CD4-positive, alpha-beta memory T cell (primary cell): ENCODE data around the gene SLC25A43. TPM values are rescaled to one million over a fixed set of nuclear protein-coding genes. Genes with fewer than 3 reads are reported as not detected.
"Not testable (repeated sequence)": the region's sequence is repeated elsewhere in the genome, so short reads cannot be mapped to it uniquely, and the experiment has no call there.

Experiments used
- CTCF ChIA-PET: fragments of 350-600 bp; sonication (Branson Sonifier 250); formaldehyde crosslinking; loops from one replicate; lab custom pipeline; 2021; ENCODE audit warnings: inconsistent platforms; ENCODE audit not compliant: partially characterized antibody; lab: Charles Lee
- POLR2A ChIA-PET: fragments of 350-600 bp; sonication (Branson Sonifier 250); formaldehyde crosslinking; loops from one replicate; lab custom pipeline; 2021; ENCODE audit not compliant: partially characterized antibody; lab: Charles Lee
- DNase-seq, 5 donors: peaks; one replicate each; pipeline versions ENCODE4 v3.0.0 to v3.0.0-alpha.2; 2020 to 2022; ENCODE audit warnings: mixed read lengths in 1 of 5
- H3K27ac ChIP-seq: one replicate; pipeline ENCODE4 v1.7.0; 2013; ENCODE audit warnings: low read depth, low read length
- H3K27me3 ChIP-seq: 2 replicates; pipeline ENCODE4 v1.7.0; 2013; ENCODE audit warnings: mild to moderate bottlenecking, low read length, moderate library complexity; ENCODE audit not compliant: insufficient read depth
- H3K36me3 ChIP-seq: 2 replicates; pipeline ENCODE4 v1.7.0; 2013; ENCODE audit warnings: mild to moderate bottlenecking, low read length, moderate library complexity; ENCODE audit not compliant: insufficient read depth
- H3K4me1 ChIP-seq: 2 replicates; pipeline ENCODE4 v1.7.0; 2013; ENCODE audit warnings: mild to moderate bottlenecking, low read length, moderate library complexity; ENCODE audit not compliant: insufficient read depth
- H3K4me3 ChIP-seq, 2 donors: one replicate each; pipeline ENCODE4 v1.7.0; 2013; ENCODE audit warnings: low read length in 2 of 2, mild to moderate bottlenecking in 1 of 2
- H3K9me3 ChIP-seq, 2 donors: one replicate each; pipeline ENCODE4 v1.7.0; 2013; ENCODE audit warnings: low read length in 2 of 2, control low read depth in 1 of 2; ENCODE audit not compliant: control insufficient read depth in 1 of 2
- H3K27ac Mint-ChIP-seq, 7 donors: one replicate each; pipeline ENCODE4 v1.8.0; 2020 to 2021; ENCODE audit warnings: mixed read lengths in 7 of 7, mild to moderate bottlenecking in 6 of 7, inconsistent platforms in 3 of 7, moderate library complexity in 3 of 7
- H3K27me3 Mint-ChIP-seq, 2 donors: one replicate each; pipeline ENCODE4 v1.8.0; 2020 to 2021; ENCODE audit warnings: mixed read lengths in 2 of 2
- H3K36me3 Mint-ChIP-seq, 2 donors: one replicate each; pipeline ENCODE4 v1.8.0; 2020 to 2021; ENCODE audit warnings: mixed read lengths in 2 of 2, inconsistent platforms in 1 of 2, mild to moderate bottlenecking in 1 of 2
- H3K4me1 Mint-ChIP-seq, 4 donors: one replicate each; pipeline ENCODE4 v1.8.0; 2020 to 2021; ENCODE audit warnings: mixed read lengths in 4 of 4, mild to moderate bottlenecking in 1 of 4
- H3K4me3 Mint-ChIP-seq, 8 donors: one replicate each; pipeline ENCODE4 v1.8.0; 2020 to 2021; ENCODE audit warnings: mixed read lengths in 8 of 8, mild to moderate bottlenecking in 7 of 8, moderate library complexity in 6 of 8, inconsistent platforms in 3 of 8
- H3K9me3 Mint-ChIP-seq, 8 donors: one replicate each; pipeline ENCODE4 v1.8.0; 2020 to 2021; ENCODE audit warnings: mixed read lengths in 8 of 8, mild to moderate bottlenecking in 5 of 8, inconsistent platforms in 3 of 8, moderate library complexity in 1 of 8
- intact Hi-C: fragments of 100-400 bp; cut with micrococcal nuclease; formaldehyde crosslinking; loops from one replicate; pipeline ENCODE4 v1.15.1; 2023
- polyA plus RNA-seq, 2 donors: library from polyadenylated mRNA; unstranded; fragments of 300-500 nt; fragmentation: Illumina TruSeq; gene quantifications; one replicate each; pipeline ENCODE4 v1.2.3, GENCODE V29; 2021
- total RNA-seq, 2 experiments: library from RNA; stranded (reverse); gene quantifications; one replicate each; pipeline ENCODE4 v1.2.3, GENCODE V29; 2021

The SLC25A43 gene
- total and polyA plus RNA-seq, 4 experiments from 2014 or later = 4.1 to 7.0 (median 5.6) TPM

DNA sequence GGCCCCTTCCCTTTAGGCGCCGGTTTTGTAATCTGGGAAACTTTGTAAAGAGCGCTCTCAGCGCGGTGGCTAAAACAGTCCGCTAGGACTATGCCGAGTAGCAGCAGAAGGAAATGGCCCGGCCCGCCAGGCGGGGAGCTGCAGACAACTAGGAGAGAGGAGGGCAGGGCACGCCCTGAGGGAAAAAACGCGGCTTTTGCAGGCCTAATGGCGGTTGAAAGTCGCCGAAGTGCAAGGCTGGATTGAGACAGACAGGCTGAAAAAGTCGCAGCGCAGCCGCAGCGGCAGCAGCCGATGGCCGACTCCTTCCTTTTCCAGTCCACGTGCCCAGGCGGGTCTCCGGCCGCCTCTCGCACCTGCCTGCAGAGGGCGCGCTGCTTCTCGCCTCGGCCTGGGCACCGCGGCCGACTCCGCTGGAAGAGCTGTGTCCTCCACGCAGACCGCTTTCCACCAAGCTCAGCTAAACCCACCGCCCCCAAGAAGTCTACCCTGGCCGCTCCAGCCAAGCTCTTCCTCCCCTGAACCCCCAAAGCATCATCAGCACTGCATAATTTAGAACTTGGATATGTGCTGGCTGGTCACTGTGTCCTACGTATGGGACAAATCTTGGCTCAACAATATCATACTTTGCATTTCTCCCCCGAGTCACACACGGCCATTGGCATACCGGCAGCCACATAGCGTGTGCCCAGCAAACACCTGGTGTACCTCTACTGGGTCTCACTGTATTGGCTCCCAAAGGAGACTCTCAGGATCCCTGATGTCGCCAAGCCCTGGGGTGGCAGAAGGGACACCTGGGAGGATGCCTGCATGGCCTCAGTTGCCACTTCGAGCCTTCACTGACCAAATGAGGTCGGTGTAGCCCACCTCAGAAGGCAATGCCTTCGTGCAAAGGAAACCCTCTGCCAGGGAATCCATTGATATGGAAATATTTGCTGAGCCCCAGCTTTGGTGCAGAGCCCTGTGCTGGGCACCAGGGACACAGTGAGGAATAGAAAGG lies 83.6 kb downstream of the SLC25A43 start:
- Mint-ChIP-seq H3K4me3 (peak overlapping the region; percentile 78 to 87 (median 84)), H3K9me3 (no peaks in the 10 kb centered on the region), H3K27me3 (no peaks in the 10 kb centered on the region), H3K4me1 (peaks cover 1 to 10% (median 7%) of the 10 kb centered on the region in 4 donors), H3K27ac (peak overlapping the region; percentile 30 to 84 (median 83)), H3K36me3 (no peaks in the 10 kb centered on the region)
- Histone ChIP-seq H3K27ac (peak overlapping the region; percentile 12), H3K27me3 (no peaks in the 10 kb centered on the region), H3K9me3 (no peaks in the 10 kb centered on the region), H3K4me3 (peak overlapping the region; percentile 12 to 43), H3K36me3 (no peaks in the 10 kb centered on the region), H3K4me1 (peaks cover 5% of the 10 kb centered on the region)
- intact Hi-C loops = loop anchor here (1.0 kb wide), 1 partner anchor 13 kb away; no protein-coding TSS in a partner anchor
- ChIA-PET CTCF (interaction anchor here (0.7 to 7.5 kb wide), 17 partner anchors 9 to 447 kb away, joined by 3 to 56 read pairs (median 4); partner anchors contain the start of genes RPL39, SLC25A5, SOWAHD and UBE2A), POLR2A (interaction anchor here (0.6 to 4.1 kb wide), 3 partner anchors 14 to 389 kb away, joined by 3 to 23 read pairs (median 3); partner anchors contain the start of genes NDUFA1, RNF113A and SLC25A5)
- DNase-seq = peak; percentile 52 to 64 (median 60)

DNA sequence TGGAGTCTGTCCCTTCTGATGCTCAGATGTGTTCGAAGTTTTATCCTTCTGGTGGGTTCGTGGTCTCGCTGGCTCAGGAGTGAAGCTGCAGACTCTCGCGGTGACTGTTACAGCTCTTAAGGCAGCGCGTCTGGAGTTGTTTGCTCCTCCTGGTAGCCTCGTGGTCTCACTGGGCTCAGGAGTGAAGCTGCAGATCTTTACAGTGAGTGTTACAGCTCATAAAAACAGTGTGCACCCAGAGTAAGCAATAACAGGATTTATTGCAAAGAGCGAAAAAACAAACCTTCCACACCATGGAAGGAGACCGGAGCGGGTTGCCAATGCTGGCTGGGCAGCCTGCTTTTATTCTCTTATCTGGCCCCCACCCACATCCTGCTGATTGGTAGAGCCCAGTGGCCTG lies 87.6 kb downstream of the SLC25A43 start:
- H3K9me3 Mint-ChIP-seq = no peaks in the 10 kb centered on the region
- no peak overlapping the region for H3K4me3 Mint-ChIP-seq
- peaks cover 1 to 10% (median 7%) of the 10 kb centered on the region in 4 donors for H3K4me1 Mint-ChIP-seq
- Histone ChIP-seq H3K27ac (no peak overlapping the region), H3K4me3 (no peak overlapping the region), H3K27me3 (no peaks in the 10 kb centered on the region), H3K36me3 (no peaks in the 10 kb centered on the region), H3K9me3 (no peaks in the 10 kb centered on the region), H3K4me1 (peaks cover 5% of the 10 kb centered on the region)
- peak overlapping the region in 2 of 7 donors; percentile 52 to 55 for H3K27ac Mint-ChIP-seq
- H3K36me3 Mint-ChIP-seq = no peaks in the 10 kb centered on the region
- DNase-seq = no peak
- ChIA-PET POLR2A (no interaction called here), CTCF (interaction anchor here (1.1 to 7.5 kb wide), 2 partner anchors 9 to 17 kb away, joined by 3 to 56 read pairs; no protein-coding TSS in a partner anchor)
- no peaks in the 10 kb centered on the region for H3K27me3 Mint-ChIP-seq
- intact Hi-C loops = no loop called here

DNA sequence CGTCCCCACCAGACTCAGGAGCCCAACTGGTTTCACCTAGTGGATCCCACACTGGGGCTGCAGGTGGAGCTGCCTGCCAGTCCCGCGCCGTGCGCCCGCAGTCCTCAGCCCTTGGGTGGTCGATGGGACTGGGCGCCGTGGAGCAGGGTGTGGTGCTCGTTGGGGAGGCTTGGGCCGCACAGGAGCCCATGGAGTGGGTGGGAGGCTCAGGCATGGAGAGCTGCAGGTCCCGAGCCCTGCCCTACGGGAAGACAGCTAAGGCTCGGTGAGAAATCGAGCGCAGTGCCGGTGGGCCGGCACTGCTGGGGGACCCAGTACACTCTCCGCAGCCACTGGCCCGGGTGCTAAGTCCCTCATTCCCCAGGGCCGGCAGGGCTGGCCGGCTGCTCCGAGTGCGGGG lies 88.6 kb downstream of the SLC25A43 start:
- not testable (repeated sequence) for H3K4me1 Mint-ChIP-seq, H3K36me3 ChIP-seq

DNA sequence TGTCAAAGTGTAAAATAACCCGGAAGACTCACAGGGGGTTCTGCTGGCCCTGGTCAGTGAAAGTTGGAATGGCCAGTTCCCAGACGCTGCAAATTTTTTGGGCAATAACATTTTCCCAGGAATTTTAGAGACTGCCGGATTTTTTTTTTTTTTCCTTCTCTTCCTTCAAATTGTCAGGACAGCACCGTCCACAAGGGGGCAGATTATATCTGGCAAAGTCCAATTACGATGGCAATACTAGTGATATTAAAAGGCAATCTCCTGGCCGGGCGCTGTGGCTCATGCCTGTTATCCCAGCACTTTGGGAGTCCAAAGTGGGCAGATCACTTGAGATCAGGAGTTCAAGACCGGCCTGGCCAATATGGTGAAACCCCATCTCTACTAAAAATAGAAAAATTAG lies 89.6 kb downstream of the SLC25A43 start:
- no peaks in the 10 kb centered on the region for H3K36me3 Mint-ChIP-seq
- H3K4me3 Mint-ChIP-seq = no peak overlapping the region
- POLR2A ChIA-PET = interaction anchor here (1.0 kb wide), 1 partner anchor 21 kb away, joined by 3 read pairs; the partner anchor contains the start of gene SLC25A5
- H3K9me3 Mint-ChIP-seq = no peaks in the 10 kb centered on the region
- DNase-seq = peak in 4 of 5 donors; percentile 33 to 46 (median 38)
- H3K9me3 ChIP-seq = no peaks in the 10 kb centered on the region
- no peaks in the 10 kb centered on the region for H3K4me1 Mint-ChIP-seq
- no peaks in the 10 kb centered on the region for H3K36me3 ChIP-seq
- CTCF ChIA-PET = interaction anchor here (1.0 to 2.6 kb wide), 7 partner anchors 11 to 241 kb away, joined by 3 to 11 read pairs (median 3); partner anchors contain the start of gene SLC25A5
- H3K4me1 ChIP-seq = no peaks in the 10 kb centered on the region
- H3K27me3 ChIP-seq = no peaks in the 10 kb centered on the region
- no peak overlapping the region for H3K4me3 ChIP-seq
- intact Hi-C loops = no loop called here
- no peaks in the 10 kb centered on the region for H3K27me3 Mint-ChIP-seq
- peak overlapping the region in 2 of 7 donors; percentile 22 to 43 for H3K27ac Mint-ChIP-seq
- no peak overlapping the region for H3K27ac ChIP-seq

More for the DNA sequence above, 88.6 kb downstream of the SLC25A43 start:
- H3K36me3 Mint-ChIP-seq, H3K9me3 ChIP-seq, H3K4me1 ChIP-seq, H3K27me3 Mint-ChIP-seq, H3K4me3 ChIP-seq, H3K27ac Mint-ChIP-seq, H3K9me3 Mint-ChIP-seq, DNase-seq, H3K27me3 ChIP-seq, H3K4me3 Mint-ChIP-seq, intact Hi-C loops, H3K27ac ChIP-seq: not testable (repeated sequence)
- CTCF ChIA-PET = interaction anchor here (1.1 to 7.5 kb wide), 5 partner anchors 8 to 28 kb away, joined by 3 to 56 read pairs (median 4); no protein-coding TSS in a partner anchor
- POLR2A ChIA-PET = interaction anchor here (1.0 kb wide), 1 partner anchor 20 kb away, joined by 3 read pairs; the partner anchor contains the start of gene SLC25A5

DNA sequence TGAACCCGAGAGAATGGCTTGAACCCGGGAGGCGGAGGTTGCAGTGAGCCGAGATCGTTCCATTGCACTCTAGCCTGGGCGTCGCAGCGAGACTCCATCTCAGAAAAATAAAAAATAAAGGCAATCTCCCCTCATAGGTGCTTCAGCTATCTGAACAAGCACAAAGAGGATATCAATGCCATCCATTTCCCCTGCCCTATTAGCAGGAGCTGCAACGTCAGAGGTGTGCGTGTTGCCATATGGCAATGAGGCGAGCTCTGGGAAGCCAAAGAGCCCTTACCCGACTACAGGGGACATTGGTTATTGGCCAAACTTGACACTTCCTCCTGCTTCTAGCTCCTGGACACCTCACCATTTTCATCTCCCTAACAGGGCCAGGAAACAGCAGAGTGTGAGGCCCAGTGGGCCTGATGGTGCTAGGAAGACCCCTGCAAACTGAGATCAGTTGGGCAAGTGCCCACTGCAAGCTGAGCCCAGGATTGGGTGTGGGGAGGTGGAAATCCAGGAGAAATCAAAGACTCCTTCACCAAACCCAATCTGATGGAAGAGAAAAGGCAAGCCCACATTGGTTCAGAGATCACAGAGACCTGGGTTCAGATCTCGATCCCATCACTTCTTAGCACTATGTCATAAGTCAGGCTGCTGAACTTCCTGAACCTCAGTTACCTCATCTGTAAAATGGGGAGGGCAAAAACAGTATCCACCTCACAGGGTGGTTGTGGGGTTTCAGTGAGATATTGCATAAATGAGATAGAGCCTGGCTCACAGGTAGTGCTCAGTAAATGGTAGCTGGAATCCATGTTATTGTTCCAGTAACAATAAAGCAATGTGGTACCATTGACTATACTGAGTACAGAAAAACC lies 90.3 kb downstream of the SLC25A43 start:
- Mint-ChIP-seq H3K27me3 (no peaks in the 10 kb centered on the region), H3K27ac (peak overlapping the region in 1 of 7 donors; percentile 64), H3K4me3 (no peak overlapping the region), H3K4me1 (no peaks in the 10 kb centered on the region), H3K9me3 (no peaks in the 10 kb centered on the region), H3K36me3 (no peaks in the 10 kb centered on the region)
- no peaks in the 10 kb centered on the region for H3K4me1 ChIP-seq
- no peaks in the 10 kb centered on the region for H3K27me3 ChIP-seq
- H3K9me3 ChIP-seq = no peaks in the 10 kb centered on the region
- DNase-seq = no peak
- no peak overlapping the region for H3K27ac ChIP-seq
- CTCF ChIA-PET = interaction anchor here (0.7 to 2.6 kb wide), 10 partner anchors 10 to 240 kb away, joined by 3 to 12 read pairs (median 3); partner anchors contain the start of gene SLC25A5
- H3K4me3 ChIP-seq = no peak overlapping the region
- H3K36me3 ChIP-seq = no peaks in the 10 kb centered on the region
- POLR2A ChIA-PET = interaction anchor here (1.1 kb wide), 1 partner anchor 20 kb away, joined by 5 read pairs; no protein-coding TSS in a partner anchor
- intact Hi-C loops = no loop called here

DNA sequence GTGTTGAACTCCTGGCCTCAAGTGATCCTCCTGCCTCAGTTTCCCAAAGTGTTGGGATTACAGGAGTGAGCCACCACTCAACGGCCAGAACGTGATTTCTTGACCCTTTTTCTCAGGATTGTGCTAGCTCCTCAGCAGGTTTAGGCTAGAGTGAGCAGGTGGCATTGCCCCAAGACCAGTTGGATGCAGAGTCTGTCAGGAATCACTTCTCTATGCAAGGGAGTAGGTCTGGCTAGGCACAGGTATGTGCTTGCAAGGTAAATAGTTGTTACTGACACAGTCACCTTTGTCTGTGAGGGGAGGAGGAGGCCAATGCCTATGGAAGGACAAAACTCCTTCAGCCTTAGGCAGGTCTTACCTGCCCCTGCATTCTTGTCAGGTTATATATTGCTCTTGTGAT lies 93.3 kb downstream of the SLC25A43 start:
- no peaks in the 10 kb centered on the region for H3K27me3 ChIP-seq
- H3K4me1 ChIP-seq = peaks cover 13% of the 10 kb centered on the region
- peaks cover 2 to 13% (median 10%) of the 10 kb centered on the region in 4 donors for H3K4me1 Mint-ChIP-seq
- H3K36me3 Mint-ChIP-seq = no peaks in the 10 kb centered on the region
- ChIA-PET POLR2A (interaction anchor here (1.3 kb wide), 1 partner anchor 81 kb away, joined by 3 read pairs; no protein-coding TSS in a partner anchor), CTCF (interaction anchor here (5.5 kb wide), 1 partner anchor 8 kb away, joined by 56 read pairs; no protein-coding TSS in a partner anchor)
- intact Hi-C loops = no loop called here
- no peaks in the 10 kb centered on the region for H3K36me3 ChIP-seq
- no peaks in the 10 kb centered on the region for H3K9me3 ChIP-seq
- H3K4me3 Mint-ChIP-seq = no peak overlapping the region
- no peaks in the 10 kb centered on the region for H3K9me3 Mint-ChIP-seq
- no peak for DNase-seq
- H3K4me3 ChIP-seq = no peak overlapping the region
- H3K27ac ChIP-seq = no peak overlapping the region
- no peak overlapping the region for H3K27ac Mint-ChIP-seq
- H3K27me3 Mint-ChIP-seq = no peaks in the 10 kb centered on the region
